Nephron progenitor cell (in vitro differentiated cells): Measurements from ENCODE around the gene SPOCD1.
A peak's percentile ranks its signal among the peaks of the same experiment; 100 is the strongest.

Experiments
- DNase-seq: peaks from one replicate; pipeline ENCODE4 v3.0.0; 2021
- H3K27ac Mint-ChIP-seq: 2 replicates; pipeline ENCODE4 v1.8.0; 2021; ENCODE audit warnings: mild to moderate bottlenecking, moderate library complexity, mixed read lengths
- H3K27me3 Mint-ChIP-seq: 2 replicates; pipeline ENCODE4 v1.8.0; 2021; ENCODE audit warnings: mild to moderate bottlenecking, low read depth, mixed read lengths; ENCODE audit not compliant: poor library complexity
- H3K36me3 Mint-ChIP-seq: 2 replicates; pipeline ENCODE4 v1.8.0; 2021; ENCODE audit warnings: low read depth, mixed read lengths
- H3K4me1 Mint-ChIP-seq: 2 replicates; pipeline ENCODE4 v1.8.0; 2021; ENCODE audit warnings: mixed read lengths
- H3K4me3 Mint-ChIP-seq: 2 replicates; pipeline ENCODE4 v1.8.0; 2021; ENCODE audit warnings: mild to moderate bottlenecking, moderate library complexity, mixed read lengths
- H3K9me3 Mint-ChIP-seq: 2 replicates; pipeline ENCODE4 v1.8.0; 2021; ENCODE audit warnings: mild to moderate bottlenecking, moderate library complexity, mixed read lengths
- CTCF ChIP-seq: fragments of 200-600 bp; sonication (generic); IDR thresholded peaks from 2 replicates; pipeline ENCODE4 v1.5.0; 2021; ENCODE audit warnings: antibody characterized with exemption

SPOCD1 gene

DNA sequence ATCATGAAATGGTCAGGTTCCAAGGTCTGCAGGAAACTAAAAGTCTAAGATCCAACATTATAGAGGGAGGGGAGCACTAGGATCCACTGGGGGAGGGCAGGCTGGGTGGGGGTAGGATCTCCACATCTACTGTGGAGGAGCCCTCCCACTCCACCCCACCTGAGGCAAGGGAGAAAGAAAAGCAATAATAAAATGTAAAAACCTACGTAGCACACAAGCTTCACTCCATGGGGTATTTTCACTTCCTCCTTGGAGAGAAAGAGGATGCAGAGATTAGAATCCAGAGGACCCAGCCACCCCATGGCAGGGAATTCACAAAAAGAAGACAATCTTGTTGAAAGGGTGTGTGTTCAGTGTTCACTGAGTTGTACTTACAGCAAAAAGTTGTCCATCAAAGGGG is 14.4 kb downstream of the SPOCD1 start:
- H3K4me3 Mint-ChIP-seq, result no peak overlapping the region
- peaks cover 52% of the 10 kb centered on the region for H3K4me1 Mint-ChIP-seq
- TF ChIP-seq CTCF, result no peak
- H3K36me3 Mint-ChIP-seq, result no peaks in the 10 kb centered on the region
- H3K27ac Mint-ChIP-seq, result no peak overlapping the region
- no peaks in the 10 kb centered on the region for H3K9me3 Mint-ChIP-seq
- H3K27me3 Mint-ChIP-seq, result peaks cover 13% of the 10 kb centered on the region
- no peak for DNase-seq

GRCh38 chr1:31800674-31800967 is 15.2 kb downstream of the SPOCD1 start:
- Mint-ChIP-seq H3K27ac (peak overlapping the region; percentile 20), H3K36me3 (no peaks in the 10 kb centered on the region), H3K4me1 (peaks cover 52% of the 10 kb centered on the region), H3K9me3 (no peaks in the 10 kb centered on the region), H3K27me3 (peaks cover 13% of the 10 kb centered on the region), H3K4me3 (peak overlapping the region; percentile 16)
- no peak for DNase-seq
- no peak for TF ChIP-seq CTCF

DNA sequence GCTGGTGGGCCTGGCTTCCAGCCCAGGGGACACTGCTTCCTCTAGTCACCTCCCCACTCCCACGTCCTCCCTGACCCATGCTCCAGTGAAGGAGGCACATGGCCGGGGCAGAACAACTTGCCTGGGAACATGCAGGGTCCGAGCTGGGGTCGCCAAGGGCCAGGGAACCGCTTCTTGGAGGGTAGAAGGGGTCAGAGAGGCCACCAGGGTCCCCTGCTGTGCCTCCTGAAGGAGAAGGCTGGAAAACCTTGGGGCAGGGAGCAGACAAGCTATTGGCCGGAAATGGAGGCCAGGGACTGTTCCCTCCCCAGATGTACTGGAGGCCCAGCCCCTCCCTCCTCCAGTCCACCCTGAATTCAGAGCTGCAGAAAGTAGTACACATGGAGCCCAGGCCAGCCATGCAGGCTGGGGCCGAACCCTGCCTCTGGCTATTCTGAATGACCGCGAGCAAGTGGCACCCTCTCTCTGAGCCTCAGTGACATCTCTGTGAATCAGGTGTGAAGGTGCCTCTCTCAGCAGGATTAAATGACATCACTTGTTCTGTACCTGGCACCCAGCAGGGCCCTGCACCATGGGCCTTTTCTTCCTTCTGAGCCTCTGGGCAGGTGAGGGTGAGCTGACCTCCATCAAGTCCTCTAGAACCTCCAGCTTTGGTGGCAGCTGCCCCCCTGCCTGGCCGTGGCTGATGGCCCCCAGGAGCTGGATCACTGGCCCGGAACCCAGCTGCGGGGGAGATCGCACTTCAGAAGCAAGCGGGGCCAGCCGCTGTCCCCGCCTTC is 15.7 kb downstream of the SPOCD1 start:
- DNase-seq, result peak; percentile 28
- peaks cover 52% of the 10 kb centered on the region for H3K4me1 Mint-ChIP-seq
- H3K4me3 Mint-ChIP-seq, result no peak overlapping the region
- no peak overlapping the region for H3K27ac Mint-ChIP-seq
- TF ChIP-seq CTCF, result no peak
- H3K36me3 Mint-ChIP-seq, result no peaks in the 10 kb centered on the region
- peaks cover 13% of the 10 kb centered on the region for H3K27me3 Mint-ChIP-seq
- no peaks in the 10 kb centered on the region for H3K9me3 Mint-ChIP-seq

GRCh38 chr1:31799196-31799894 is 16.5 kb downstream of the SPOCD1 start:
- peaks cover 52% of the 10 kb centered on the region for H3K4me1 Mint-ChIP-seq
- H3K4me3 Mint-ChIP-seq, result no peak overlapping the region
- no peak for TF ChIP-seq CTCF
- no peaks in the 10 kb centered on the region for H3K36me3 Mint-ChIP-seq
- peaks cover 18% of the 10 kb centered on the region for H3K27me3 Mint-ChIP-seq
- H3K27ac Mint-ChIP-seq, result no peak overlapping the region
- DNase-seq, result no peak
- H3K9me3 Mint-ChIP-seq, result no peaks in the 10 kb centered on the region

DNA sequence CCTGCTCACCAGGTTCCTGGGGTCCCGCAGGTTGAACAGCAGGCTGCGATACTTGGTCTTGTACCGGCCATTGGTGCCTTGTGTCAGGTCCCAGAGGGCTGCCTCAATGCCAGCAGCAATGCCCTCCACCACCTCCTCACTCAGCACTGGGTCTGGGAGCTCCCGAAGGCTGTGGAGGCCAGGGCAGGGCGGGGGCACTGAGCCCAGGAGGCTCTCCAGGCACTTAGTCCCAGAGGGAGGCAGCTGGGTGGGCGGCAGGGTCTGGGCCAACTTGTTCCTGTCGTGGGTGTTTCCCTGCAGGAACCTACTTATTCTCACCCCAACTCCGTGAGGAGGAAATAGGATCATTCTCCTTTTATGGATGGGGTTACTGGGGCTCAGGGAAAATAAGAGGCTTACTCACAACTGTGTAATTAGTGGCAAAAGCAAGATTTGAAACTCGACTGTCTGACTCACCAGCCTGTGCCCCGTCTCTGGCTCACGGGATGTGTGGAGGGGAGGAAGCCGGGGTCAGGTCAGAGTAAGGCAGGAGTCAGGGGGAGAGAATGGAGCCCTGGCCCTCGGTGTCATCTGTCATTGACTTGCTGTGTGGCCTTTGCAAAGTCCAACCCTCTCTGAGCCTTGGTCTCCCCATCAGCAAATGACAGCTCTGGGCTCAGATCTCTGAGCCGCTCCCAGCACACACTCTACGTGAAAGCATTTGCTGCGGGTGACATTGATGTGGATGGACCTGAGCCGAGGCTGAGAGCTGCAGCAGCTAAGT is 17.2 kb downstream of the SPOCD1 start:
- H3K9me3 Mint-ChIP-seq, result no peaks in the 10 kb centered on the region
- TF ChIP-seq CTCF, result no peak
- H3K4me1 Mint-ChIP-seq, result peaks cover 52% of the 10 kb centered on the region
- no peak overlapping the region for H3K4me3 Mint-ChIP-seq
- H3K27me3 Mint-ChIP-seq, result peaks cover 18% of the 10 kb centered on the region
- no peak overlapping the region for H3K27ac Mint-ChIP-seq
- no peaks in the 10 kb centered on the region for H3K36me3 Mint-ChIP-seq
- DNase-seq, result no peak
